H9 (cell line): ENCODE data around the gene TAS2R10. TPM values are rescaled to one million over a fixed set of nuclear protein-coding genes. Genes with fewer than 3 reads are reported as not detected.

Source experiments
- DNase-seq: peaks from one replicate; pipeline ENCODE4 v3.0.0-alpha.2; 2017
- H2AFZ ChIP-seq: one replicate; pipeline ENCODE4 v1.6.1; 2013; ENCODE audit warnings: mild to moderate bottlenecking, low read length, control low read depth, moderate library complexity
- H2AK5ac ChIP-seq: 2 replicates; pipeline ENCODE4 v1.6.1; 2013; ENCODE audit warnings: low read length, control low read depth, mixed read lengths; ENCODE audit not compliant: insufficient read length
- H2BK120ac ChIP-seq: one replicate; pipeline ENCODE4 v1.6.1; 2013; ENCODE audit warnings: low read depth, mild to moderate bottlenecking, low read length, control low read depth, inconsistent platforms; ENCODE audit not compliant: poor library complexity, severe bottlenecking
- H2BK12ac ChIP-seq: 2 replicates; pipeline ENCODE4 v1.6.1; 2013; ENCODE audit warnings: low read length, control low read depth, mixed read lengths, low read depth; ENCODE audit not compliant: insufficient read length
- H2BK15ac ChIP-seq: 2 replicates; pipeline ENCODE4 v1.6.1; 2013; ENCODE audit warnings: low read depth, low read length, control low read depth
- H2BK20ac ChIP-seq: one replicate; pipeline ENCODE4 v1.6.1; 2013; ENCODE audit warnings: low read depth, mild to moderate bottlenecking, low read length, control low read depth, inconsistent platforms; ENCODE audit not compliant: poor library complexity, severe bottlenecking
- H2BK5ac ChIP-seq: 2 replicates; pipeline ENCODE4 v1.6.1; 2013; ENCODE audit warnings: low read length, control low read depth, mixed read lengths; ENCODE audit not compliant: insufficient read length
- H3K14ac ChIP-seq: 2 replicates; pipeline ENCODE4 v1.6.1; 2013; ENCODE audit warnings: low read length, control low read depth; ENCODE audit not compliant: insufficient read depth
- H3K18ac ChIP-seq: 2 replicates; pipeline ENCODE4 v1.6.1; 2013; ENCODE audit warnings: low read depth, mild to moderate bottlenecking, mixed read lengths, low read length, control low read depth; ENCODE audit not compliant: insufficient read length
- H3K23ac ChIP-seq: 2 replicates; pipeline ENCODE4 v1.6.1; 2013; ENCODE audit warnings: low read length, control low read depth, mixed read lengths, low read depth; ENCODE audit not compliant: insufficient read length
- H3K23me2 ChIP-seq: 2 replicates; pipeline ENCODE4 v1.6.1; 2013; ENCODE audit warnings: low read depth, mild to moderate bottlenecking, mixed read lengths, low read length, control low read depth; ENCODE audit not compliant: insufficient read length, poor library complexity, severe bottlenecking
- H3K27ac ChIP-seq: 2 replicates; pipeline ENCODE4 v1.5.1; 2013; ENCODE audit warnings: low read length, control low read depth, mixed read lengths, low read depth; ENCODE audit not compliant: insufficient read length
- H3K27me3 ChIP-seq: 2 replicates; pipeline ENCODE4 v1.6.1; 2013; ENCODE audit warnings: low read length, control low read depth, inconsistent platforms; ENCODE audit not compliant: insufficient read depth
- H3K4ac ChIP-seq: 2 replicates; pipeline ENCODE4 v1.6.1; 2013; ENCODE audit warnings: low read depth, mild to moderate bottlenecking, control low read depth, inconsistent platforms, low read length, moderate library complexity
- H3K4me1 ChIP-seq: 2 replicates; pipeline ENCODE4 v1.6.1; 2013; ENCODE audit warnings: low read length, control low read depth, inconsistent platforms; ENCODE audit not compliant: insufficient read depth
- H3K4me2 ChIP-seq: 2 replicates; pipeline ENCODE4 v1.6.1; 2013; ENCODE audit warnings: low read length, control low read depth, mixed read lengths; ENCODE audit not compliant: insufficient read length, insufficient read depth
- H3K56ac ChIP-seq: 2 replicates; pipeline ENCODE4 v1.6.1; 2013; ENCODE audit warnings: low read depth, mild to moderate bottlenecking, mixed read lengths, low read length, control low read depth; ENCODE audit not compliant: insufficient read length
- H3K79me1 ChIP-seq: 2 replicates; pipeline ENCODE4 v1.6.1; 2013; ENCODE audit warnings: low read depth, mild to moderate bottlenecking, moderate library complexity, low read length, control low read depth, inconsistent platforms; ENCODE audit not compliant: insufficient read depth, poor library complexity, severe bottlenecking
- H3K79me2 ChIP-seq: 2 replicates; pipeline ENCODE4 v1.6.1; 2013; ENCODE audit warnings: low read length, control low read depth, inconsistent platforms; ENCODE audit not compliant: insufficient read depth
- H3K9ac ChIP-seq: 2 replicates; pipeline ENCODE4 v1.6.1; 2013; ENCODE audit warnings: low read length, control low read depth, mixed read lengths; ENCODE audit not compliant: insufficient read length; ENCODE audit errors: extremely low read depth
- H3K9me3 ChIP-seq: one replicate; pipeline ENCODE4 v1.6.1; 2013; ENCODE audit warnings: low read depth, low read length, inconsistent platforms; ENCODE audit not compliant: control insufficient read depth
- H3T11ph ChIP-seq: one replicate; pipeline ENCODE4 v1.6.1; 2013; ENCODE audit warnings: mild to moderate bottlenecking, low read length, control low read depth, inconsistent platforms
- H4K20me1 ChIP-seq: one replicate; pipeline ENCODE4 v1.6.1; 2013; ENCODE audit not compliant: control insufficient read depth, insufficient read length, insufficient read depth
- H4K5ac ChIP-seq: 2 replicates; pipeline ENCODE4 v1.6.1; 2013; ENCODE audit warnings: low read depth, mild to moderate bottlenecking, mixed read lengths, low read length, control low read depth; ENCODE audit not compliant: insufficient read length
- H4K8ac ChIP-seq: replicated peaks from 2 replicates; pipeline ENCODE4 v1.6.1; 2013; ENCODE audit warnings: low read length, control low read depth, mixed read lengths, low read depth; ENCODE audit not compliant: insufficient read length
- H4K91ac ChIP-seq: 2 replicates; pipeline ENCODE4 v1.6.1; 2013; ENCODE audit warnings: low read depth, mild to moderate bottlenecking, moderate library complexity, mixed read lengths, low read length, control low read depth; ENCODE audit not compliant: insufficient read length
- H3K27ac Mint-ChIP-seq, 3 experiments: 2 replicates in 2 of 3; 3 replicates in 1 of 3; pipeline ENCODE4 v1.8.0; 2020 to 2021; ENCODE audit warnings: mixed read lengths in 3 of 3, mild to moderate bottlenecking in 1 of 3, moderate library complexity in 1 of 3
- H3K27me3 Mint-ChIP-seq: 2 replicates; pipeline ENCODE4 v1.8.0; 2021; ENCODE audit warnings: low read depth, mild to moderate bottlenecking, moderate library complexity, mixed read lengths
- H3K36me3 Mint-ChIP-seq, 3 experiments: 2 replicates in 2 of 3; 3 replicates in 1 of 3; pipeline ENCODE4 v1.8.0; 2020 to 2021; ENCODE audit warnings: low read depth in 3 of 3, mixed read lengths in 3 of 3; ENCODE audit not compliant: insufficient read depth in 1 of 3
- H3K4me1 Mint-ChIP-seq, 2 experiments: 2 replicates each; pipeline ENCODE4 v1.8.0; 2020; ENCODE audit warnings: mixed read lengths in 2 of 2
- H3K4me3 Mint-ChIP-seq, 2 experiments: 2 replicates in 1 of 2; 3 replicates in 1 of 2; pipeline ENCODE4 v1.8.0; 2020 to 2021; ENCODE audit warnings: mild to moderate bottlenecking in 2 of 2, mixed read lengths in 2 of 2, moderate library complexity in 1 of 2
- H3K9me3 Mint-ChIP-seq, 2 experiments: 2 replicates in 1 of 2; 3 replicates in 1 of 2; pipeline ENCODE4 v1.8.0; 2020; ENCODE audit warnings: mild to moderate bottlenecking in 2 of 2, mixed read lengths in 2 of 2, moderate library complexity in 1 of 2
- CTCF ChIP-seq: fragments of 200-600 bp; sonication (generic); conservative IDR thresholded peaks from 3 replicates; pipeline ENCODE4 v1.8.0; 2021; ENCODE audit warnings: antibody characterized with exemption, mild to moderate bottlenecking
- total RNA-seq: library from RNA; stranded (reverse); gene quantifications from 2 replicates; pipeline ENCODE4 v1.2.1, GENCODE V29; 2021

TAS2R10 gene
- total RNA-seq, 1 experiment from 2014 or later, result 0.22 TPM

DNA sequence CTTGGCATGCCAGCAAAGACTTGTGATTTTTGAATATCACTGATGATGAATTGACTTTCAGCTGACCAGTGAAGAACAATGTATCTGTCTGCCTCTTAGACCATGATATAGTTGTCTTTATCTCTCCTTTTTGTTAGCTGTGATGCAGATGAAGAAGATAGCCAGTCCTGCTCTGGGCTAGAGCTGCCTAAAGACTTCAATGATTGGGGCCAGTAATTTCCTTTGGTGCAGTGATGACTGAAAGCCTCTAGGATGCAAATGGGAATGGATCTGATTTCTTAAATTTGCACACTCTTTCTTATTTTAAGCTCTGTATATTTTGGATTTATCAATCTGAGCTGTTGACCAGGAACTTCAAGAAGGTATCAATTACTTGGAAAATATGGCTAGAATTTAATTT lies 16.1 kb downstream of the TAS2R10 start, which contains the start of gene TAS2R9:
Gene TAS2R9, minus strand, starts transcription at position 101 of the 400 bp plus-strand sequence. Its CDS starts 93 bp downstream, at position 8.
- Histone ChIP-seq H2BK120ac (no peak within 1 kb of the TSS), H2BK5ac (no peak within 1 kb of the TSS), H3K9me3 (no peaks in the 10 kb centered on the region), H2BK15ac (no peak within 1 kb of the TSS), H4K20me1 (no peaks in the 10 kb centered on the region), H3K14ac (no peak within 1 kb of the TSS), H3K4ac (no peak within 1 kb of the TSS), H4K5ac (no peak within 1 kb of the TSS), H4K91ac (no peak within 1 kb of the TSS), H3K23me2 (no peaks in the 10 kb centered on the region), H3K27me3 (no peaks in the 10 kb centered on the region), H3K9ac (no peak within 1 kb of the TSS), H3K27ac (no peak within 1 kb of the TSS), H3K4me2 (no peak within 1 kb of the TSS), H3K79me1 (no peaks in the 10 kb centered on the region), H2AK5ac (no peak within 1 kb of the TSS), H2BK20ac (no peak within 1 kb of the TSS), H3K79me2 (no peaks in the 10 kb centered on the region), H4K8ac (no peak within 1 kb of the TSS), H3K23ac (no peak within 1 kb of the TSS), H3K18ac (no peak within 1 kb of the TSS), H3K4me1 (no peaks in the 10 kb centered on the region), H3T11ph (no peak within 1 kb of the TSS), H2BK12ac (no peak within 1 kb of the TSS), H3K56ac (no peak within 1 kb of the TSS), H2AFZ (no peak within 1 kb of the TSS)
- H3K27me3 Mint-ChIP-seq, result no peaks in the 10 kb centered on the region
- H3K4me3 Mint-ChIP-seq, result no peak within 1 kb of the TSS
- no peaks in the 10 kb centered on the region for H3K36me3 Mint-ChIP-seq
- no peaks in the 10 kb centered on the region for H3K9me3 Mint-ChIP-seq
- H3K4me1 Mint-ChIP-seq, result peaks cover 10 to 18% of the 10 kb centered on the region in 2 experiments
- no peak within 1 kb of the TSS for H3K27ac Mint-ChIP-seq
- no peak for TF ChIP-seq CTCF
- no peak for DNase-seq
